Measurements from ENCODE around the gene THG1L.

THG1L gene

GRCh38 chr5:157732596-157733262, 1.5 kb downstream of the THG1L start:
- TF ChIP-seq CTCF (IDR thresholded peaks at IDR 0.05; ENCODE audit: control insufficient read depth, extremely low read depth, insufficient read depth) = no peak
- DNase-seq (ENCODE audit: low read depth) = no peak
- no peak overlapping the region for H3K4me3 ChIP-seq (ENCODE audit: low read depth, low read length)

- no peak overlapping the region for H3K4me3 ChIP-seq (ENCODE audit: low read depth, low read length)
- no peak for DNase-seq (ENCODE audit: low read depth)
- TF ChIP-seq CTCF (IDR thresholded peaks at IDR 0.05; ENCODE audit: control insufficient read depth, extremely low read depth, insufficient read depth) = no peak
Observed at GRCh38 chr5:157734436-157734835, 3.2 kb downstream of the THG1L start.

- no peak for DNase-seq (ENCODE audit: low read depth)
- TF ChIP-seq CTCF (IDR thresholded peaks at IDR 0.05; ENCODE audit: control insufficient read depth, extremely low read depth, insufficient read depth) = no peak
- no peak overlapping the region for H3K4me3 ChIP-seq (ENCODE audit: low read depth, low read length)
Observed at GRCh38 chr5:157735991-157736390, 4.8 kb downstream of the THG1L start.

- no peak overlapping the region for H3K4me3 ChIP-seq (ENCODE audit: low read depth, low read length)
- TF ChIP-seq CTCF (IDR thresholded peaks at IDR 0.05; ENCODE audit: control insufficient read depth, extremely low read depth, insufficient read depth) = no peak
- no peak for DNase-seq (ENCODE audit: low read depth)
Observed at GRCh38 chr5:157739388-157740228, 8.4 kb downstream of the THG1L start.

- no peak overlapping the region for H3K4me3 ChIP-seq (ENCODE audit: low read depth, low read length)
- no peak for DNase-seq (ENCODE audit: low read depth)
- TF ChIP-seq CTCF (IDR thresholded peaks at IDR 0.05; ENCODE audit: control insufficient read depth, extremely low read depth, insufficient read depth) = peak; percentile 65
Observed at GRCh38 chr5:157740229-157740610, 9.0 kb downstream of the THG1L start.

- no peak overlapping the region for H3K4me3 ChIP-seq (ENCODE audit: low read depth, low read length)
- TF ChIP-seq CTCF (IDR thresholded peaks at IDR 0.05; ENCODE audit: control insufficient read depth, extremely low read depth, insufficient read depth) = no peak
- DNase-seq (ENCODE audit: low read depth) = no peak
Observed at GRCh38 chr5:157741131-157741530, 9.9 kb downstream of the THG1L start.

All from LNCaP clone FGC (cell line).